ENCODE data around the gene GOLGA8A.

- TF ChIP-seq CTCF (IDR thresholded peaks at IDR 0.05; ENCODE audit: low read length) (no peak), EZH2 (IDR thresholded peaks at IDR 0.05; ENCODE audit: borderline replicate concordance, low read length) (no peak)
These were observed 35.3 kb upstream of the GOLGA8A start for GRCh38 chr15:34472947-34473346.

All from OCI-LY1 (cell line).